Hematopoietic multipotent progenitor cell treated with erythropoietin and hydrocortisone succinate and interleukin-3 and kit ligand, for 15 days (in vitro differentiated cells): ENCODE results near the gene SMURF2.
"Not testable (repeated sequence)": the region's sequence is repeated elsewhere in the genome, so short reads cannot be mapped to it uniquely, and the experiment has no call there.

Experiments used
- DNase-seq: peaks from one replicate; pipeline ENCODE4 v3.0.0-alpha.2; 2015; ENCODE audit warnings: low spot score

Gene SMURF2

DNA sequence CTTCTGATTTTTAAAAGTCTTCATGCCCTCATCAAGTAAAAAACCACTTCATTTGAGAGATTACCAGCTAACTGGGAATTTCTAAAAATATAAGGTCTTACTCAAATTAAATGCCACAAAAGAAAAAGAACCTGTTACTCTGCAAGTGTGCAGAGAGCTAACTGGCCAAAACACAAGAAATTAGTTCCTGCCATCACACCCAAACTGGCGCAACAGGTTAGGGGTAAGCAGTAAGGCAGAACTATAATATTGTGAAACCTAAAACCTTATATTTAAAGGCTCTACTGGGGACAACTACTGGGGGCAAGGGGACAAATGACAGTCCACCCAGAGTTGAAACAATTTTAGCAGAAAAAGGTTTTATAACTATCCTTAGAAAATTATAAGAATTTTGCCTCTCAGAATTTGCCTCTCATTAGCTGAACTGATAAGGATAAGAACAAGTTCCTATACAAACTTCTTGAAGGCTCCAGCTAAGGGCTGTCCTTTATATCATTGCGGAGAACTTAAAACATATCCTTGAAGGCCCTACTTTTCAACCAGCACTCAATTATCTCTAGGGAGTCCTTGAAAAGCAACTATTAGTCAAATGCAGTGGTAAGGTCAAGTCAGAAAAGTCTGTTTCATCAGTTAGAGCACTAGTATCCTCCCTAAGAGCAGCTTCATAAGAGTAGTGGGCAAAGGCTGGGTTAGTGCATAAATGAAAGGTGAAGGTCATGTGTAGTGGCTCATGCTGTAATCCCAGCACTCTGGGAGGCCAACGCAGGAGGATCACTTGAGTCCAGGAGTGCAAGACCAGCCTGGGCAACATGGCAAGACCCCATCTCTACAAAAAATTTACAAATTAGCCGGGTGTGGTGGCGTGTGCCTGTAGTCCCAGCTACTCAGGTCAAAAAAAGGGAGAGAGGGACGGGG is 31.5 kb downstream of the SMURF2 start:
- no peak for DNase-seq

DNA sequence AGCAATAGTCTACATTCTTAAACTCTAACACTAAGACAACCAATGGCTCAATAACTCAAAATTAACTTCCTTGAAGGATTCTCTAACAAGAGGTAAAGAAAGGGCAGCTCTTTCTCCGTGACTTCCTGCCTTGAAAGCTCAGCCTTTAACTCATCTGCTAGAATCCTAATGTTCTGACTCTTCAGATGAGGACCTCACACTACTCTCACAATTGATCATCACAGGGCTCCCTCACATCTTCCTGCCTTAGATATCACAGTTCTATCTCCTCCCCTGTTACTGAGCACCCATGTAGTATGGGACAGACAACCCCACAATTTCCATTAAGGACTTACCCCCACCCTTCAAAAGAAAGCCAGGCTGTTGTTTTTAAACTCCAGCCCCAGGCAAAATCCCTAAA is 33.5 kb downstream of the SMURF2 start:
- DNase-seq: no peak

GRCh38 chr17:64627797-64628196 is 34.3 kb downstream of the SMURF2 start:
- no peak for DNase-seq

DNA sequence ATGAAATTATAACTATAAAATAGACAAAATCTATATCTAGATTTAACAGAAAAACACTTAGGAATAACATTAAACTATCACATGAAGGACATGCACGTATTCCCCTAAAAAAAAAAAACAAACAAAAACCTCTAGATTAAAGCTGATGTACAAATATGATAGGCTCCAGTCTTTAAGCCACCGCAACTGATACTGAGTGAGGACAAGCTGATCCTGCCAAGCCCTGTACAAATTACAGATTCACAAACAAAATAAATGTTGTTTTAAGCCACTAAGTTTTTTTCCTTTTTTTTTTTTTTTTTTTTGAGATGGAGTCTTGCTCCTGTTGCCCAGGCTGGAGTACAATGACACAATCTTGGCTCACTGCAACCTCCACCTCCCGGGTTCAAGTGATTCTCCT is 35.3 kb downstream of the SMURF2 start:
- DNase-seq: no peak

GRCh38 chr17:64625541-64625940 is 36.6 kb downstream of the SMURF2 start:
- DNase-seq: no peak

DNA sequence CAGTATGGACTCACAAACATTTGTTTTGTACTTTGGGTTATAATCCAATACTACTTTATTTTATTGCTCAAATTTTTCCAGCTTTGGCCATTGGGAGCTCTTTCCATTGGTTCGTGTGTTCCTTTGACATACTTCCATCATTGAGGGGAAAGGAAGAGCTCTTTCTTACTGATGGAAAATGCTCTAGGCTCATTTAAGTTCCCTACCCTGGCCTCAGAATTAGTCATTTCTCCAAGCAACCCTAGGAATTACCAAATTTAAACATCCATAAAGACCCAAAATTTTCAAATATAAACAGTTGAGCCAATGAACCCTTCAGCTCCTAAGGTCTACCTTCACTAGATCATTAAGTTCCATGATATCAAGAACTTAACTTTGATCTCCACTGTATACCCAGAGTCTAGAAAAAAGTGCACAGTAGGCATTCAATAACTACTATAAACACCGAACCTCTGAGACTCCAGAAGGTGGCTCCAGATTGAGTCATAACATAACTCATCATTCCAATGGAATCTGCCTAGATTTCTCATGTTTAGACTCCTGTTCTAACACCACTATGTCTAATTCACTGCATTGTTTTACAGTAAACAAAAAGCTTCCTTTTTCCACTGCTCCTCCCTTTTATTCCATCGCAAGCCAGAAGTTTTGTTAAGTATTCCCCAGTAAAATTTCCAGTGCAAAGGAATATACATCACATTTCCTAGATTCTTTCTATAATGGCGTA is 39.0 kb downstream of the SMURF2 start:
- no peak for DNase-seq

- no peak for DNase-seq
These were observed 40.3 kb downstream of the SMURF2 start for GRCh38 chr17:64621772-64622171.

GRCh38 chr17:64618848-64619247 is 43.3 kb downstream of the SMURF2 start:
- no peak for DNase-seq

GRCh38 chr17:64617125-64617780 is 44.9 kb downstream of the SMURF2 start:
- no peak for DNase-seq

DNA sequence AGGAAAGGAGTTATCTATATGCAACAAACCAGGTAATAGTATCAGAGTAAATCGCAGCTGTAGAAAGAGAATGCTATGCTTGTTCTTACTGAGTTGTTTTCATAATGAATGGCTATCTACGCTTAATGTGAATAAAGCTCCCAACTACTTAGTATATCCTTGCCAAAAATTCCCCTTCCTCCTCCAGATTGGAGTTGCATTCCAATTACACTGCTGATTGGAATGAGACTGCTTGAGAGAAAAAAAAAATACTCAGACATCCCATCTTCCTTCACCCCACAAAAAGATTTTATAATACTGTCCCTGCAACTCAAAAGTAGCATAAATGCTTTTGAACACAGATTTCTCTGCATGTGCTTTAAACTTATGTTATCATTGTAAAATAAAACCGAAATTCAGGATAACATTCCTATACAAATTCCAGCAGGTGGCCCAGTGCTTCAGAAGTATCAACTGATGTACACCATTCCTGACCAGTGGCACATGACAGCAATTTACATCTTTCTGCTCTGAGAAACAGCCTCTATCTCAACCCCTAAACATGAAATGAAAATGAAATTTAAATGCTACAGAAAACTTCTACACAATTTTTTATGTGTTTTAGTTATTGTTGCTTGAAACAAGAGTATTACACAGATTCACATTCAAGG is 47.0 kb downstream of the SMURF2 start:
- no peak for DNase-seq

DNA sequence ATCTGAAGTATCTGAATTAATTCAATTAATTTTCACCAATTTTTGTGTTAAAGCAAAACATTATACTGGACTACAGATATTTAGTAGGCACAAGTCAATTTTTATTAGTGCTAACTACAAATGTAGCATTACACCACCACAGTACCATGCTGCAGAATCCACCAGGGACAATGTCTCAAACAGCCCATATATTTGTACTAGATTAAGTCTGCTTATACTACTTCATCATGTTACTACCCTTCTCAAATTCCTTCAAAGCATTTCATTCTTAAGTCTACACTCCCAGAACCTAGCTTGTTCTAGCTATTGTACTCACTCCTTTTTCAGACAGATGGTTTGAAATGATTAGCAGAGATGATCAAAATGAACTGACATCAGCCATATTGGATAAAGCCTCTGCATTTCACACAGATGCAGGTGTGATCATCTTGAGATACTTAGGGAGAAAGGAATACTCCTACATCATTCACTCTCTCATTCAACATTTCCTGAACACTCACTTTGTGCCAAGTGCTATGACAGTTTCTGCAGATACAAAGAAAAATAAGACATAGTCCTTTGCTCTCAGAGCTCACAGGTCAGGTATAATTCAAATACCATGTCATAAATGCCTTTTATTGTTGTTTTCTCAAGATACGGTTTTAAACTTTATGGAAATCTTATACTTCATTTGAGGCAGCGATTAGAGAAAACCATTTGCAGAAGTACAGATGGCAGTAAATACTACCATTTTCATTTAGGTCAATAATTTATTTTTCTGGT is 47.7 kb downstream of the SMURF2 start:
- DNase-seq: no peak

- no peak for DNase-seq
These were observed 50.7 kb downstream of the SMURF2 start for GRCh38 chr17:64611369-64611768.

DNA sequence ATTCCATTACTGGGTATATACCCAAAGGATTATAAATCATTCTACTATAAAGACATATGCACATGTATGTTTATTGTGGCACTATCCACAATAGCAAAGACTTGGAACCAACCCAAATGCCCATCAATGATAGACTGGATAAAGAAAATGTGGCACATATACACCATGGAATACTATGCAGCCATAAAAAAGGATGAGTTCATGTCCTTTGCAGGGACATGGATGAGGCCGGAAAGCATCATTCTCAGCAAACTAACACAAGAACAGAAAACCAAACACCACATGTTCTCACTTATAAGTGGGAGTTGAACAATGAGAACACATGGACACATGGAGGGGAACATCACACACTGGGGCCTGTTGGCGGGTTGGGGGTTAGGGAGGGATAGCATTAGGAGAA is 51.9 kb downstream of the SMURF2 start:
- DNase-seq: not testable (repeated sequence)

- no peak for DNase-seq
These were observed 53.5 kb downstream of the SMURF2 start for GRCh38 chr17:64608571-64608981.

DNA sequence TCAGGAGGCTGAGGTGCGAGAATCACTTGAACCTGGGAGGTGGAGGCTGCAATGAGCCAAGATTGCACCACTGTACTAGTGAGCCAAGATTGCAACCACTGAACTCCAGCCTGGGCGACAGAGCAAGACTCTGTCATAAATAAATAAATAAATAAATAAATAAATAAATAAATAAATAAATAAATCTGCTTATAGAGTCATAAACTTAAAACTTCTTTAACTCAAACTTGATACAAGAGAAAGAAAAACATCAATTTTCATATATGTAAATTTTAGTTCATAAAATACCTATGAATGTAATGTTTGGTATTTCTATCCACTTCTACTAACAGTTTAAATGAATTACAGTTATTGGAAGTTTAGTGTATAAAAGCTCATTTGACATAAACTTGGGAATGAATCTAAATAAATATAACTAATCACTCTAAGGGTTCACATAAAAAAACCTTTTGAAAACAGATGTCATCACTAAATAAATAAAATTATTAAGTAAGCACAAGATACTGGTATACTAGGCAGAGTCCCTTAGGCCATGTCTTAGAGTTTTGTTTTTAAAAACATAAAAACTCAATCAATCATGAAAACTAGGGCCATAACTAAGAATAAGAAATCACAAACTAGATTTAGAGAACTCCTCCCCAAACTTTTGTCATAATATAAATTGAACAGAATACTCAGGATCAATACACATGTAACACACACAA is 54.1 kb downstream of the SMURF2 start:
- no peak for DNase-seq

DNA sequence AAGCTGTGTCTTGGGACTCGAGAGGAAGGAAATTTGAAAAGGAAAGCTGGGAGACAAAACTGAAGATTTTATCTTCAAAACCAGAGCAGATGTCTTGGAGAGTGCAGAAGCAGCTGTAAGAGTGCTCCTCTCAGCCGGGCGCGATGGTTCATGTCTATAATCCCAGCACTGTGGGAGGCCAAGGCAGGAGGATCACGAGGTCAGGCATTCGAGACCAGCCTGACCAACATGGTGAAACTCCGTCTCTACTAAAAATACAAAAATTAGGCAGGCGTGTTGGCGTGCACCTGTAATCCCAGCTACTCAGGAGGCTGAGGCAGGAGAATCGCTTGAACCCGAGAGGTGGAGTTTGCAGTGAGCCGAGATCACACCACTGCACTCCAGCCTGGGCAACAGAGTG is 57.6 kb downstream of the SMURF2 start:
- DNase-seq: not testable (repeated sequence)

DNA sequence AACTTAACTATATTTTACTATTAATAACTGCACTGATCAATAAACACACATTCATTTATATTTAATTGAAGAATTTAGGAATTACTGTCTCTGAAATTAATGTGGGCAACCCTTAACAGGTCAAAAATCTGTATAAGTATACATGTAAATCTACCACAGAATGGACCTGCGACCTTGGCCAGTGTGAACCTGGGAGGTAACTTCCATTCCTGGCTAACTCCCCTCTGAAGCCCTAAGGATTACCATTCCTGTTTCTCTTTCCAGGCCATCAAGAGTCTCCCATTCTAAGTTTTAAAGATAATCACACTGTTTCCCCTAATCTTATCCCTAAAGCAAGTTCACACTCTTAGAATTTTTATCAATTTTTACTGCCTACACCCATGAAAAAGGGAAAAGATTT is 58.1 kb downstream of the SMURF2 start:
- no peak for DNase-seq

DNA sequence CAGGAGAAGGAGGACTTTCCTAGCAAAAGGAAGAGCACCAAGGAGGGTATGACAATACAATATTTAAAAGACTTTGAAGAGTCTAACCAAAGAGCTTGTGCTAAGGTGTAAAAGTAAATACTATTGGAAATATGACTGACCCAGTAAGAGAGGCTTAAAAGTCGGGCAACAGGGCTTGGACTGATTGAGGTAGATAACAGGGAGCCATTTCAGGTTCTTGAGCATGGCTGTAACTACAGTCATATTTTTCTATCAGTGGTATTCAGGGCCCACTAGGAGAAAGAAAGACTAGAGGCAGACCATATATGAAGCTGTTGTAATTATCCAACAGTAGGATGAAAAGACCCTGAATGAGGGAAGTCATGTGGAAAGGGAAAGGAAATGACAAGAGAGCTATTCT is 62.3 kb downstream of the SMURF2 start:
- DNase-seq: no peak

DNA sequence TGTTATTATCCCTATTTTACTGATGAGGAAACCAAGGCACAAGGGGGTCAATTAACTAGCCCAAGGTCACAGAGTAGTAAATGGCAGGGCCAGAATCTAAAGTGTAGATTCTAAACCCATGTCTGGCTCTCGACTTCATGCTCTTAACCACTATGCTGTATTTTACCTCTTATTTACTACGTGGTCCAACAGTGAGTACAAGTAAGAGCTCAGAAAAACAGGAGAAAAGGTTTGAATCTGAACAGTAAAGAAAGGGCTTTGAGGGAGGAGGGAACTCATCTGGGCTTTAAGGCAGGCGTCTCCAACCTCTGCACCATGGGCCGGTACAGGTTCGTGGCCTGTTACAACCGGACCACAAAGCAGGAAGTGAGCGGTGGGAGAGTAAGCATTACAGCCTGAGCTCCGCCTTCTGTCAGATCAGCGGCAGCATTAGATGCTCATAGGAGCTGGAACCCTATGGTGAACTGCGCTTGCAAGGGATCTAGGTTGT is 62.9 kb downstream of the SMURF2 start:
- peak; percentile 22 for DNase-seq

- DNase-seq: no peak
These were observed 63.4 kb downstream of the SMURF2 start for GRCh38 chr17:64598672-64599071.

- DNase-seq: no peak
These were observed 65.1 kb downstream of the SMURF2 start for GRCh38 chr17:64596988-64597387.
